HepG2 (cell line): ENCODE measurements around the gene ZBTB25. TPM values are rescaled to one million over a fixed set of nuclear protein-coding genes. Genes with fewer than 3 reads are reported as not detected.
A peak's percentile ranks its signal among the peaks of the same experiment; 100 is the strongest.

Experiments used
- ATAC-seq: fragments of 200-7000 bp; cut with Tn5 transposase; 3 replicates; pipeline ENCODE4 v1.9.1; 2020; ENCODE audit warnings: mild to moderate bottlenecking, moderate library complexity
- BruUV-seq: library from RNA; stranded (reverse); fragments of 400-500 nt; replicated peaks from 2 replicates; lab custom pipeline; 2021; lab: Mats Ljungman, UMichigan
- CTCF ChIA-PET: fragments of 300-600 bp; formaldehyde crosslinking; extraction: SDS; loops from one replicate; lab custom pipeline; 2021; ENCODE audit warnings: low total read pairs, inconsistent platforms, low intra/inter-chr PET ratio; lab: Yijun Ruan, JAX
- POLR2A ChIA-PET: fragments of 350-600 bp; sonication (Branson Sonifier 250); formaldehyde crosslinking; loops from one replicate; lab custom pipeline; 2020; ENCODE audit warnings: antibody characterized with exemption, inconsistent platforms; lab: Yijun Ruan, JAX
- DNase-seq: peaks from one replicate; pipeline ENCODE4 v3.0.0-alpha.2; 2015; ENCODE audit warnings: low spot score
- FAIRE-seq: peaks from 3 replicates; lab custom pipeline; 2011; peaks lifted over from hg19 to GRCh38; lab: Jason Lieb, UNC
- H2AFZ ChIP-seq: one replicate; pipeline ENCODE4 v1.6.1; 2011; ENCODE audit warnings: low read length, inconsistent platforms
- H3K27ac ChIP-seq: fragments of 300-600 bp; 3 replicates; pipeline ENCODE4 v1.8.0; 2011; ENCODE audit warnings: mixed run types, mild to moderate bottlenecking, mixed read lengths, low read length, inconsistent platforms; ENCODE audit not compliant: insufficient read depth; ENCODE audit errors: extremely low read length
- H3K27me3 ChIP-seq, 2 experiments: fragments of 200-600 bp in 1 of 2; 2 replicates in 1 of 2; 3 replicates in 1 of 2; pipeline versions ENCODE4 v1.6.0 to v1.8.0; 2011; ENCODE audit warnings: low read length in 2 of 2, mild to moderate bottlenecking in 2 of 2, moderate library complexity in 2 of 2, inconsistent platforms in 1 of 2; ENCODE audit not compliant: insufficient read depth in 2 of 2, control insufficient read depth in 1 of 2
- H3K36me3 ChIP-seq, 2 experiments: fragments of 200-600 bp in 1 of 2; replicated peaks in 1 of 2; 2 replicates in 1 of 2; 3 replicates in 1 of 2; pipeline versions ENCODE4 v1.5.1 to v1.8.0; 2011; ENCODE audit warnings: low read length in 2 of 2, inconsistent platforms in 1 of 2; ENCODE audit not compliant: insufficient read depth in 2 of 2, control insufficient read depth in 1 of 2
- H3K4me1 ChIP-seq: 2 replicates; pipeline ENCODE4 v1.5.1; 2012; ENCODE audit warnings: low read length, inconsistent platforms; ENCODE audit not compliant: insufficient read depth
- H3K4me2 ChIP-seq: 2 replicates; pipeline ENCODE4 v1.6.0; 2011; ENCODE audit warnings: low read depth, low read length, inconsistent platforms
- H3K4me3 ChIP-seq, 3 experiments: fragments of 200-600 bp in 1 of 3; sonication (generic), shearing (Covaris generic) in 1 of 3; replicated peaks in 1 of 3; 2 replicates each; pipeline ENCODE4 v1.5.1; 2011 to 2016; ENCODE audit warnings: low read length in 3 of 3, inconsistent platforms in 2 of 3, low read depth in 2 of 3, mild to moderate bottlenecking in 2 of 3, control low read depth in 1 of 3, mixed read lengths in 1 of 3; ENCODE audit not compliant: insufficient read depth in 1 of 3
- H3K79me2 ChIP-seq: one replicate; pipeline ENCODE4 v1.6.1; 2011; ENCODE audit warnings: low read length, inconsistent platforms; ENCODE audit not compliant: insufficient read depth
- H3K9ac ChIP-seq: 2 replicates; pipeline ENCODE4 v1.6.0; 2011; ENCODE audit warnings: mild to moderate bottlenecking, low read depth, low read length, inconsistent platforms; ENCODE audit not compliant: insufficient read depth
- H3K9me3 ChIP-seq: 2 replicates; pipeline ENCODE4 v1.5.1; 2012; ENCODE audit warnings: mild to moderate bottlenecking, low read length
- H4K20me1 ChIP-seq: 2 replicates; pipeline ENCODE4 v1.6.0; 2011; ENCODE audit warnings: inconsistent platforms, mild to moderate bottlenecking, low read length, moderate library complexity; ENCODE audit not compliant: insufficient read depth
- ELF1 ChIP-seq: sonication (generic); formaldehyde crosslinking; IDR thresholded peaks from 2 replicates; pipeline ENCODE4 v1.4.0; 2020; ENCODE audit warnings: missing genetic modification reagents
- HDAC1 ChIP-seq: sonication (generic); formaldehyde crosslinking; IDR thresholded peaks from 2 replicates; pipeline ENCODE4 v1.5.1; 2020; ENCODE audit warnings: mild to moderate bottlenecking, missing genetic modification reagents
- JUND ChIP-seq: sonication (generic); formaldehyde crosslinking; IDR thresholded peaks from 2 replicates; pipeline ENCODE4 v1.8.0; 2022; ENCODE audit warnings: mild to moderate bottlenecking, missing genetic modification reagents
- KMT2B ChIP-seq: IDR thresholded peaks from 2 replicates; pipeline ENCODE4 v1.6.1; 2016; ENCODE audit warnings: missing genetic modification reagents, missing compliant biosample characterization
- MAFF ChIP-seq: IDR thresholded peaks from 2 replicates; pipeline ENCODE4 v1.6.1; 2011; ENCODE audit warnings: low read depth, low read length, improper control_type of control experiment
- MAFK ChIP-seq, 2 experiments: IDR thresholded peaks in 1 of 2; conservative IDR thresholded peaks in 1 of 2; 2 replicates each; pipeline ENCODE4 v1.6.1; 2011; ENCODE audit warnings: improper control_type of control experiment in 2 of 2, low read length in 2 of 2
- RFX1 ChIP-seq: fragments of 450-650 bp; IDR thresholded peaks from 2 replicates; pipeline ENCODE4 v1.6.1; 2017
- SP1 ChIP-seq, 2 experiments: fragments of 450-650 bp in 1 of 2; sonication (generic) in 1 of 2; formaldehyde crosslinking in 1 of 2; IDR thresholded peaks; 2 replicates each; pipeline versions ENCODE4 v1.4.0 to v1.6.1; 2016 to 2020; ENCODE audit warnings: missing genetic modification reagents in 1 of 2
- TCF7 ChIP-seq: sonication (generic); IDR thresholded peaks from 2 replicates; pipeline ENCODE4 v1.6.1; 2016; ENCODE audit warnings: antibody characterized with exemption, low read depth
- U2AF2 ChIP-seq: fragments of 200-400 bp; formaldehyde crosslinking; IDR thresholded peaks from 2 replicates; pipeline ENCODE4 v1.6.1; 2017; ENCODE audit warnings: low read depth, mild to moderate bottlenecking, low read length
- ZNF431 ChIP-seq: sonication (generic); formaldehyde crosslinking; IDR thresholded peaks from 2 replicates; pipeline ENCODE4 v1.9.0; 2022; ENCODE audit warnings: missing genetic modification reagents, low read depth, mild to moderate bottlenecking, borderline replicate concordance
- ZNF703 ChIP-seq: sonication (generic); formaldehyde crosslinking; IDR thresholded peaks from 2 replicates; pipeline ENCODE4 v1.5.1; 2020; ENCODE audit warnings: missing genetic modification reagents, mild to moderate bottlenecking, moderate library complexity, borderline replicate concordance
- WGBS: methylation state at CpG from one replicate; pipeline ENCODE4 v1.1.6; 2017; ENCODE audit warnings: low lambda C conversion rate; 5-methylcytosine and 5-hydroxymethylcytosine counted together
- in situ Hi-C: cut with HindIII; loops from 2 replicates; pipeline ENCODE4 v1.10.0; 2017; ENCODE audit warnings: low pct_unique_long_range_greater_than_20kb; ENCODE audit not compliant: extremely low pct_ligation_motif_present
- intact Hi-C: fragments of 100-400 bp; cut with micrococcal nuclease; formaldehyde crosslinking; loops from one replicate; pipeline ENCODE4 v1.10.0; 2022; ENCODE audit not compliant: unreplicated experiment
- polyA plus RNA-seq, 8 experiments: library from polyadenylated mRNA; depleted of rRNA in 3 of 8; stranded (reverse) in 7 of 8; unstranded in 1 of 8; fragments of >200 nt; fragmentation: Illumina TruSeq in 4 of 8; extraction: Trizol in 4 of 8; gene quantifications; 2 replicates each; pipeline versions ENCODE4 v1.2.1 to v1.2.3, GENCODE V29; 2011 to 2016; ENCODE audit warnings: low read depth in 4 of 8, missing spikeins in 1 of 8, mixed read lengths in 1 of 8; ENCODE audit not compliant: insufficient read depth in 1 of 8
- total RNA-seq, 5 experiments: library from RNA; depleted of rRNA; stranded (reverse); fragments of >200 nt; fragmentation: Illumina TruSeq; extraction: Trizol; gene quantifications; 2 replicates each; pipeline ENCODE4 v1.2.3, GENCODE V29; 2016; ENCODE audit warnings: low read depth in 1 of 5

ZBTB25 gene
- total and polyA plus RNA-seq, 2 of the 13 experiments (the other 11 are each of a cell fraction or from before 2014, with no cell fraction given): 3.5 to 7.6 TPM

DNA sequence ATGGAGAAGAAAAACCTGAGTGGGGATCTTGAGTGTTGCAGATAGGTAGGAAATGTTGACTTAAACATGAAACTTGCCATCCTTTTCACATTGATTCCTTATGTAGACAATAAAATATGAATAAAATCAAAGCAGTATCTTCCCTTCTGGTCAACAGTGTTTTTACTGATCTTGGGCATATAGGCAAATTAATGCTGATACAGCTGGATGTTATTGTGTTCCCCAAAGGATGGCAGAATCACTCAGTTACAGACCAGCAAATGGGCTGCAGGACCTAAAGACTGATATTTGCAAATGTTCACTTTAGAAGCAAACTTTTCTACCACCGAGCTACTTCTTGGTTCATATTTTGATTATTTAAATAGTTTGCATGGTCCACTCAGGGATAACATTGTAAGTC is 81.6 kb downstream of the ZBTB25 start:
- H3K79me2 ChIP-seq: no peaks in the 10 kb centered on the region
- no peak for FAIRE-seq
- no peak for ATAC-seq
- in situ Hi-C loops (no loop called here), intact Hi-C loops (no loop called here)
- CTCF ChIA-PET: no interaction called here
- DNase-seq: no peak
- H3K4me3 ChIP-seq: no peak overlapping the region
- no peaks in the 10 kb centered on the region for H4K20me1 ChIP-seq
- TF ChIP-seq JUND (CRISPR knock-in tag): no peak
- TF ChIP-seq MAFF: peak; percentile 77
- peak; percentile 64 to 84 for TF ChIP-seq MAFK (conservative IDR thresholded peaks at IDR 0.05 in 1 of 2, IDR thresholded peaks at IDR 0.05 in 1 of 2; ENCODE audit: low read length in 2 of 2)
- TF ChIP-seq RFX1: no peak
- TF ChIP-seq HDAC1 (CRISPR knock-in tag): no peak
- TF ChIP-seq ZNF703 (CRISPR knock-in tag): no peak
- no peak overlapping the region for H3K27ac ChIP-seq
- POLR2A ChIA-PET: interaction anchor here (1.0 kb wide), 1 partner anchor 34 kb away, joined by 6 read pairs; the partner anchor contains the start of gene MTHFD1
- WGBS: 89% methylated on average over 1 of the region's 1 CpG
- H3K4me2 ChIP-seq: no peak overlapping the region
- no peak overlapping the region for H3K9ac ChIP-seq
- no TSS peak for BruUV-seq
- no peak overlapping the region for H2AFZ ChIP-seq
- H3K36me3 ChIP-seq: peaks cover 22 to 76% of the 10 kb centered on the region in 2 experiments
- no peaks in the 10 kb centered on the region for H3K9me3 ChIP-seq
- no peaks in the 10 kb centered on the region for H3K4me1 ChIP-seq
- no peaks in the 10 kb centered on the region for H3K27me3 ChIP-seq

DNA sequence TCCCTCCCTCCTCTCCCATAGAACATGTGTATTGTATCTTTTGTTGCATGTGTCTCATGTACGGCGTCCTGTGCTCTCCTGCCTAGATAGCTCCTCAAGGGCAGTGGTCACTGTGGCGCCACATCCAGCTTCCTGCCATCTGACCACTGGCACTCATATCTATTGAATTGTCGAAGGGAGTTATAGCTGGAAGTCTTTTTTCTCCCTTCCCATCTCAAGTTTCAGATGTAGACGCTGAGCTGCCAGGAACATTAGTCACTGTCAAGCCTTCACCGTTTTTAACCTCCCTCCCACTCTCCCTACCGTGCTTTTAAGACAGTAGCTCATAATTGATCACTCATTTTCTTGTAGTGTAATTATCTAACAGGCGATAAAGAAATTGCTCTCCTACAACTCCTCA is 82.5 kb downstream of the ZBTB25 start:
- 94% methylated on average over 8 of the region's 8 CpGs for WGBS
- Histone ChIP-seq H3K79me2 (no peaks in the 10 kb centered on the region), H3K4me3 (no peak overlapping the region), H2AFZ (no peak overlapping the region), H3K27me3 (no peaks in the 10 kb centered on the region), H3K9ac (no peak overlapping the region), H4K20me1 (no peaks in the 10 kb centered on the region), H3K9me3 (no peaks in the 10 kb centered on the region), H3K27ac (no peak overlapping the region), H3K36me3 (peaks cover 21 to 75% of the 10 kb centered on the region in 2 experiments), H3K4me1 (no peaks in the 10 kb centered on the region), H3K4me2 (no peak overlapping the region)
- ChIA-PET POLR2A (no interaction called here), CTCF (no interaction called here)
- no peak for ATAC-seq
- no TSS peak for BruUV-seq
- DNase-seq: no peak
- FAIRE-seq: no peak
- intact Hi-C loops: no loop called here
- in situ Hi-C loops: no loop called here
- TF ChIP-seq KMT2B (CRISPR knock-in tag): no peak
- TF ChIP-seq ZNF431 (CRISPR knock-in tag): no peak
- TF ChIP-seq TCF7: no peak
- no peak for TF ChIP-seq SP1 (IDR thresholded peaks at IDR 0.05)
- no peak for TF ChIP-seq SP1 (CRISPR knock-in tag; IDR thresholded peaks at IDR 0.05)
- no peak for TF ChIP-seq ELF1 (CRISPR knock-in tag)
- no peak for TF ChIP-seq U2AF2
